ENCODE measurements around the gene HACD3.
"Not testable (repeated sequence)": the region's sequence is repeated elsewhere in the genome, so short reads cannot be mapped to it uniquely, and the experiment has no call there.

Gene HACD3

GRCh38 chr15:65603134-65603533 lies 72.9 kb downstream of the HACD3 start:
- no peaks in the 10 kb centered on the region for H3K27me3 ChIP-seq (ENCODE audit: control insufficient read depth, insufficient read depth, low read length)
- no peaks in the 10 kb centered on the region for H3K9me3 ChIP-seq (ENCODE audit: control insufficient read depth, insufficient read depth, low read length)
- no peak overlapping the region for H3K9ac ChIP-seq (ENCODE audit: low read depth, low read length)
- no peaks in the 10 kb centered on the region for H3K4me1 ChIP-seq (ENCODE audit: control insufficient read depth, insufficient read depth, low read length)
- H3K36me3 ChIP-seq (ENCODE audit: control insufficient read depth, insufficient read depth, low read length): peaks cover 68% of the 10 kb centered on the region
- H3K4me3 ChIP-seq (ENCODE audit: low read depth, low read length): no peak overlapping the region
- no peak overlapping the region for H3K27ac ChIP-seq (ENCODE audit: low read depth, low read length)

- Histone ChIP-seq H3K36me3 (ENCODE audit: control insufficient read depth, insufficient read depth, low read length) (peaks cover 64% of the 10 kb centered on the region), H3K9me3 (ENCODE audit: control insufficient read depth, insufficient read depth, low read length) (no peaks in the 10 kb centered on the region), H3K4me1 (ENCODE audit: control insufficient read depth, insufficient read depth, low read length) (no peaks in the 10 kb centered on the region), H3K27me3 (ENCODE audit: control insufficient read depth, insufficient read depth, low read length) (no peaks in the 10 kb centered on the region), H3K4me3 (ENCODE audit: low read depth, low read length) (no peak overlapping the region), H3K27ac (ENCODE audit: low read depth, low read length) (no peak overlapping the region), H3K9ac (ENCODE audit: low read depth, low read length) (no peak overlapping the region)
Measured at GRCh38 chr15:65603559-65603958, 73.3 kb downstream of the HACD3 start.

- peak within 1 kb of the TSS; percentile 90 for H3K27ac ChIP-seq (ENCODE audit: low read depth, low read length)
- peaks cover 6% of the 10 kb centered on the region; the same call in 1 of the 2 replicates for H3K36me3 ChIP-seq (ENCODE audit: control insufficient read depth, insufficient read depth, low read length)
- H3K9me3 ChIP-seq (ENCODE audit: control insufficient read depth, insufficient read depth, low read length): no peaks in the 10 kb centered on the region
- no peaks in the 10 kb centered on the region for H3K27me3 ChIP-seq (ENCODE audit: control insufficient read depth, insufficient read depth, low read length)
- H3K4me3 ChIP-seq (ENCODE audit: low read depth, low read length): peak within 1 kb of the TSS; percentile 84
- H3K9ac ChIP-seq (ENCODE audit: low read depth, low read length): peak within 1 kb of the TSS; percentile 93
- peaks cover 13% of the 10 kb centered on the region for H3K4me1 ChIP-seq (ENCODE audit: control insufficient read depth, insufficient read depth, low read length)
Measured at GRCh38 chr15:65610871-65611718, 80.8 kb downstream of the HACD3 start, which contains the start of gene INTS14. TSS of gene INTS14 (minus strand) at chr15:65611131. CDS start at chr15:65607380, 3,751 bp downstream.

GRCh38 chr15:65611888-65612615 lies 81.8 kb downstream of the HACD3 start:
- H3K36me3 ChIP-seq (ENCODE audit: control insufficient read depth, insufficient read depth, low read length): peaks cover 2% of the 10 kb centered on the region; the same call in 1 of the 2 replicates
- H3K9me3 ChIP-seq (ENCODE audit: control insufficient read depth, insufficient read depth, low read length): no peaks in the 10 kb centered on the region
- no peaks in the 10 kb centered on the region for H3K27me3 ChIP-seq (ENCODE audit: control insufficient read depth, insufficient read depth, low read length)
- H3K4me1 ChIP-seq (ENCODE audit: control insufficient read depth, insufficient read depth, low read length): peaks cover 13% of the 10 kb centered on the region
- peak overlapping the region; percentile 84 for H3K4me3 ChIP-seq (ENCODE audit: low read depth, low read length)
- H3K9ac ChIP-seq (ENCODE audit: low read depth, low read length): peak overlapping the region; percentile 73
- peak overlapping the region; percentile 90 for H3K27ac ChIP-seq (ENCODE audit: low read depth, low read length)

- no peak overlapping the region for H3K4me3 ChIP-seq (ENCODE audit: low read depth, low read length)
- peak overlapping the region; percentile 50 for H3K27ac ChIP-seq (ENCODE audit: low read depth, low read length)
- no peak overlapping the region for H3K9ac ChIP-seq (ENCODE audit: low read depth, low read length)
- H3K4me1 ChIP-seq (ENCODE audit: control insufficient read depth, insufficient read depth, low read length): peaks cover 13% of the 10 kb centered on the region
- no peaks in the 10 kb centered on the region for H3K27me3 ChIP-seq (ENCODE audit: control insufficient read depth, insufficient read depth, low read length)
- no peaks in the 10 kb centered on the region for H3K9me3 ChIP-seq (ENCODE audit: control insufficient read depth, insufficient read depth, low read length)
- no peaks in the 10 kb centered on the region for H3K36me3 ChIP-seq (ENCODE audit: control insufficient read depth, insufficient read depth, low read length)
Measured at GRCh38 chr15:65612616-65612946, 82.3 kb downstream of the HACD3 start.

- H3K27me3 ChIP-seq (ENCODE audit: control insufficient read depth, insufficient read depth, low read length): no peaks in the 10 kb centered on the region
- no peak overlapping the region; the same call in 1 of the 2 replicates for H3K9ac ChIP-seq (ENCODE audit: low read depth, low read length)
- no peaks in the 10 kb centered on the region for H3K9me3 ChIP-seq (ENCODE audit: control insufficient read depth, insufficient read depth, low read length)
- H3K36me3 ChIP-seq (ENCODE audit: control insufficient read depth, insufficient read depth, low read length): no peaks in the 10 kb centered on the region
- peaks cover 13% of the 10 kb centered on the region for H3K4me1 ChIP-seq (ENCODE audit: control insufficient read depth, insufficient read depth, low read length)
- H3K27ac ChIP-seq (ENCODE audit: low read depth, low read length): no peak overlapping the region
- no peak overlapping the region for H3K4me3 ChIP-seq (ENCODE audit: low read depth, low read length)
Measured at GRCh38 chr15:65612949-65613744, 82.9 kb downstream of the HACD3 start.

GRCh38 chr15:65615887-65616286 lies 85.6 kb downstream of the HACD3 start:
- not testable (repeated sequence) for H3K36me3 ChIP-seq (ENCODE audit: control insufficient read depth, insufficient read depth, low read length); H3K27ac ChIP-seq (ENCODE audit: low read depth, low read length); H3K9ac ChIP-seq (ENCODE audit: low read depth, low read length); H3K9me3 ChIP-seq (ENCODE audit: control insufficient read depth, insufficient read depth, low read length); H3K4me3 ChIP-seq (ENCODE audit: low read depth, low read length); H3K27me3 ChIP-seq (ENCODE audit: control insufficient read depth, insufficient read depth, low read length)
- peaks cover 26% of the 10 kb centered on the region for H3K4me1 ChIP-seq (ENCODE audit: control insufficient read depth, insufficient read depth, low read length)

- Histone ChIP-seq H3K36me3 (ENCODE audit: control insufficient read depth, insufficient read depth, low read length) (no peaks in the 10 kb centered on the region), H3K27ac (ENCODE audit: low read depth, low read length) (peak overlapping the region; percentile 30), H3K4me3 (ENCODE audit: low read depth, low read length) (0 out of 2 replicates have a peak overlapping the region, but pooled peaks have one; percentile 8), H3K9ac (ENCODE audit: low read depth, low read length) (no peak overlapping the region), H3K27me3 (ENCODE audit: control insufficient read depth, insufficient read depth, low read length) (no peaks in the 10 kb centered on the region), H3K9me3 (ENCODE audit: control insufficient read depth, insufficient read depth, low read length) (no peaks in the 10 kb centered on the region), H3K4me1 (ENCODE audit: control insufficient read depth, insufficient read depth, low read length) (peaks cover 13% of the 10 kb centered on the region)
Measured at GRCh38 chr15:65618560-65619109, 88.4 kb downstream of the HACD3 start.

GRCh38 chr15:65619626-65620290 lies 89.5 kb downstream of the HACD3 start:
- H3K36me3 ChIP-seq (ENCODE audit: control insufficient read depth, insufficient read depth, low read length): no peaks in the 10 kb centered on the region
- H3K27ac ChIP-seq (ENCODE audit: low read depth, low read length): no peak overlapping the region
- peaks cover 13% of the 10 kb centered on the region for H3K4me1 ChIP-seq (ENCODE audit: control insufficient read depth, insufficient read depth, low read length)
- no peaks in the 10 kb centered on the region for H3K9me3 ChIP-seq (ENCODE audit: control insufficient read depth, insufficient read depth, low read length)
- H3K4me3 ChIP-seq (ENCODE audit: low read depth, low read length): no peak overlapping the region
- no peak overlapping the region for H3K9ac ChIP-seq (ENCODE audit: low read depth, low read length)
- H3K27me3 ChIP-seq (ENCODE audit: control insufficient read depth, insufficient read depth, low read length): no peaks in the 10 kb centered on the region

- no peak overlapping the region for H3K4me3 ChIP-seq (ENCODE audit: low read depth, low read length)
- H3K9ac ChIP-seq (ENCODE audit: low read depth, low read length): no peak overlapping the region
- no peaks in the 10 kb centered on the region for H3K36me3 ChIP-seq (ENCODE audit: control insufficient read depth, insufficient read depth, low read length)
- no peaks in the 10 kb centered on the region for H3K9me3 ChIP-seq (ENCODE audit: control insufficient read depth, insufficient read depth, low read length)
- no peaks in the 10 kb centered on the region for H3K27me3 ChIP-seq (ENCODE audit: control insufficient read depth, insufficient read depth, low read length)
- H3K4me1 ChIP-seq (ENCODE audit: control insufficient read depth, insufficient read depth, low read length): peaks cover 13% of the 10 kb centered on the region
- H3K27ac ChIP-seq (ENCODE audit: low read depth, low read length): no peak overlapping the region
Measured at GRCh38 chr15:65620833-65621232, 90.6 kb downstream of the HACD3 start.

Data from HUES48 (cell line).